ENCODE measurements around the gene MAVS.

The MAVS gene

GRCh38 chr20:3846378-3846739, 275 bp upstream of the MAVS start:
- TF ChIP-seq, protein P1, sequence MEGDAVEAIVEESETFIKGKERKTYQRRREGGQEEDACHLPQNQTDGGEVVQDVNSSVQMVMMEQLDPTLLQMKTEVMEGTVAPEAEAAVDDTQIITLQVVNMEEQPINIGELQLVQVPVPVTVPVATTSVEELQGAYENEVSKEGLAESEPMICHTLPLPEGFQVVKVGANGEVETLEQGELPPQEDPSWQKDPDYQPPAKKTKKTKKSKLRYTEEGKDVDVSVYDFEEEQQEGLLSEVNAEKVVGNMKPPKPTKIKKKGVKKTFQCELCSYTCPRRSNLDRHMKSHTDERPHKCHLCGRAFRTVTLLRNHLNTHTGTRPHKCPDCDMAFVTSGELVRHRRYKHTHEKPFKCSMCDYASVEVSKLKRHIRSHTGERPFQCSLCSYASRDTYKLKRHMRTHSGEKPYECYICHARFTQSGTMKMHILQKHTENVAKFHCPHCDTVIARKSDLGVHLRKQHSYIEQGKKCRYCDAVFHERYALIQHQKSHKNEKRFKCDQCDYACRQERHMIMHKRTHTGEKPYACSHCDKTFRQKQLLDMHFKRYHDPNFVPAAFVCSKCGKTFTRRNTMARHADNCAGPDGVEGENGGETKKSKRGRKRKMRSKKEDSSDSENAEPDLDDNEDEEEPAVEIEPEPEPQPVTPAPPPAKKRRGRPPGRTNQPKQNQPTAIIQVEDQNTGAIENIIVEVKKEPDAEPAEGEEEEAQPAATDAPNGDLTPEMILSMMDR (IDR thresholded peaks at IDR 0.05; ENCODE audit: control extremely low read depth, extremely low read depth, low read depth, missing control alignments): no peak
- DNase-seq (ENCODE audit: extremely low spot score): no peak
- ChIA-PET POLR2A (no interaction called here), CTCF (no interaction called here)

- POLR2A ChIA-PET: no interaction called here
- DNase-seq (ENCODE audit: extremely low spot score): no peak
- TF ChIP-seq, protein P1 (IDR thresholded peaks at IDR 0.05; ENCODE audit: control extremely low read depth, extremely low read depth, low read depth, missing control alignments): no peak
- CTCF ChIA-PET: interaction anchor here (0.8 kb wide), 1 partner anchor 25 kb away, joined by 3 read pairs; no protein-coding TSS in a partner anchor
These were observed 851 bp downstream of the MAVS start for GRCh38 chr20:3847429-3847940.

DNA sequence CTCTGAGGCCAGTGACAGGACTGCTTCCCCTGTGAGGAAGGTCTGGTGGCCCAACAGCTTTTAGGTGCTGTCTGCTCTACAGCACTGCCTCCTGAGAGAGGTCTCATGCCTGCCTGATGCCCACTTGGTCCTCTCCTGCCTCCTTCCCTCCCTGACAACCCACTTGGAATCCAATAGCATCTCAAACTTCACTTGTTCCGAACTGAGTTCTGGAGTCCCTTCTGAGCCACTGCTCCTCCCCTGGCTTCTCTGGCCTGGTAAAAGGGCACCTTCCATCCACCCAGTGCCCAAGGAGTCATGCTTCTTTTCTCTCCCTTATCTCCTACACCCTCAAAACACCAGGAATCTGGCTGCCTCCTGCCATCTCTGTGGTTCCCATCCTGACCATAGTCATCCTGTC, 1.9 kb downstream of the MAVS start:
- CTCF ChIA-PET: no interaction called here
- POLR2A ChIA-PET: no interaction called here
- TF ChIP-seq, protein P1 (IDR thresholded peaks at IDR 0.05; ENCODE audit: control extremely low read depth, extremely low read depth, low read depth, missing control alignments): no peak
- DNase-seq (ENCODE audit: extremely low spot score): no peak

DNA sequence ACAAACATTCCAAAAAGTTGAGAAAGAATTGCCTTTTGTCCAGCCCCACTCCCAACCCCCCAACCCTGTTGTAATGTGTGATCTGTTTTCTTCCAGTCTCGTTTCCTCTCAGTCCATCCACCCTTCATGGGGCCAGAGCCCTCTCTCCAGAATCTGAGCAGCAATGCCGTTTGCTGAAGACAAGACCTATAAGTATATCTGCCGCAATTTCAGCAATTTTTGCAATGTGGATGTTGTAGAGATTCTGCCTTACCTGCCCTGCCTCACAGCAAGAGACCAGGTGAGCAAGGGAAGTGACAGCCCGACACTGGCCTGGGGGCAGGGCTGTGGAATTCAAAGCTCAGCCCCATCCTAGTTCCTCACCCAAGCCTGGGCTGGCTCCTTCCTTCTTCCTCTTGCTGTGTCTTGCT, 7.8 kb downstream of the MAVS start:
- TF ChIP-seq, protein P1 (IDR thresholded peaks at IDR 0.05; ENCODE audit: control extremely low read depth, extremely low read depth, low read depth, missing control alignments): no peak
- DNase-seq (ENCODE audit: extremely low spot score): no peak
- POLR2A ChIA-PET: no interaction called here
- CTCF ChIA-PET: interaction anchor here (0.9 to 2.2 kb wide), 29 partner anchors 9 to 230 kb away, joined by 3 to 25 read pairs (median 4); partner anchors contain the start of genes AP5S1 and CENPB

- ChIA-PET POLR2A (interaction anchor here (0.7 kb wide), 1 partner anchor 152 kb away, joined by 3 read pairs; no protein-coding TSS in a partner anchor), CTCF (interaction anchor here (1.3 to 1.5 kb wide), 3 partner anchors 12 to 70 kb away, joined by 3 to 4 read pairs (median 4); no protein-coding TSS in a partner anchor)
- DNase-seq (ENCODE audit: extremely low spot score): no peak
- TF ChIP-seq, protein P1 (IDR thresholded peaks at IDR 0.05; ENCODE audit: control extremely low read depth, extremely low read depth, low read depth, missing control alignments): no peak
These were observed 10.8 kb downstream of the MAVS start for GRCh38 chr20:3857405-3857804.

GRCh38 chr20:3858689-3859088, 12.1 kb downstream of the MAVS start:
- POLR2A ChIA-PET: interaction anchor here (0.6 kb wide), 1 partner anchor 892 kb away, joined by 3 read pairs; no protein-coding TSS in a partner anchor

More at GRCh38 chr20:3858689-3859088, 12.1 kb downstream of the MAVS start:
- CTCF ChIA-PET: interaction anchor here (1.2 to 1.5 kb wide), 4 partner anchors 9 to 38 kb away, joined by 3 to 4 read pairs (median 3); partner anchors contain the start of gene AP5S1
- no peak for DNase-seq (ENCODE audit: extremely low spot score)
- TF ChIP-seq, protein P1 (IDR thresholded peaks at IDR 0.05; ENCODE audit: control extremely low read depth, extremely low read depth, low read depth, missing control alignments): no peak

Data from GM10248 (cell line).